Measurements from ENCODE around the gene ARMS2.

ARMS2 gene

DNA sequence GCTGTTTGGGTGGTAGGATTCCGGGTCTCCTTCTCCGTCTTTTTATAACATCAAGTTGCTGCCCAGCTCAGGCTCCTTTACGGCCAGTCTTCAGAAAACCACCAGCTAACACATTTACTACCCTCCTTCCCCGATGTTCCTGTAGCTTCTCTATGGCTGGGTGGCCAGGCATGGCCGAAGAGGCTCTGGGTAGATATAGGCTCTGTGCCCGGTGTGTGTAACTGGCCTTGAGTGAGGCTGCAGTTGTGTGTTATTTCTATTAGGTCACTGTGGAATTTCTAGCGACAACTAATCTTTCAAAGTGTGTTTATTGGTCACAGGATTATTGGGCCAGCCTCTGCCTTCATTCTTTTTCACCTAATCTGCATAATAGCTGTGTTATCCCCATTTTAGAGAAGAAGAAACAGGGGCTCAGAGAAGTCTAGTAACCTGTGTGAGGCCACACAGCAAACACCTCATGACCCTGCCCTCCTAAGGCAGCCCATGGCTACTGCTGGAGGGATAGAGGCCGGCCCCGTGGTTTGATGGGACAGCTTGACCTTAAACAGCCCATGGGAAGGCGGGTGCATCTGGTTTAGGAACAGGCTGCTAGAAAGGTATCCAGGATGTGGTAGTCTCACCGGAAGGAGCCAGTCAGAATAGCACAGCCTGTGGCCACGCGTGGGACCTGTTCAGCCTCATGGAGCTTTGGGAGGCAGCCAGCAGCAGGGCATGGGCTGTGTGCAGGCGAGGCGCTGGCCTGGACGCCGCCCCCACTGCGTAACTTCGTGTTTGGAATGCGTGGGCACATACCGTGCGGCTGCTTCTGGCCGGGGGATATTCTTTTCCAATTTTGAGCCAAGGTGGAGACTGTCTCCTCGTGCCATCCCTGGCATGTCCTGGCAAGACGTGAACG lies 36.6 kb downstream of the ARMS2 start:
- H3K27ac Mint-ChIP-seq: no peak overlapping the region
- H3K27me3 Mint-ChIP-seq: no peaks in the 10 kb centered on the region
- H3K9me3 Mint-ChIP-seq (ENCODE audit: low read depth): no peaks in the 10 kb centered on the region
- peaks cover 13% of the 10 kb centered on the region for H3K4me1 Mint-ChIP-seq (ENCODE audit: low read depth)
- no peaks in the 10 kb centered on the region for H3K36me3 Mint-ChIP-seq
- H3K4me3 Mint-ChIP-seq: no peak overlapping the region

DNA sequence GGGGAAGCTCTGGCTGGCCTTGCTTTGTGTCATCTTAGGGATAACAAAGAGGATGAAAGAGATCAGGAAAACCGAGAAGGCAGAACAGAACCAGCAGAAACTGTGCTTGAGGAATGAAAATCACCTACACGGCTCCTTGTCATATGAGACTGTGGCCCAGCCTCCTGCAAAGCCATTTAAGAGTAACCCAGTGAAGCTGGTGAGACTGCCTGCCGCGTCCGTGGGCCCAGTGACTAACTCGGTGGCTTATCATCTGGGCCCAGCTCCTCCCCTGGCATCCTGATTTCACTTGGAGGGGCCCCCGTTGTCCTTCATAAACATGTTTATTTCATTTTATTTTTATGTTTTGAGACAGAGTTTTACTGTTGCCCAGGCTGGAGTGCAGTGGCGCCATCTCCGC lies 37.6 kb downstream of the ARMS2 start:
- H3K36me3 Mint-ChIP-seq: no peaks in the 10 kb centered on the region
- H3K4me3 Mint-ChIP-seq: no peak overlapping the region
- no peaks in the 10 kb centered on the region for H3K9me3 Mint-ChIP-seq (ENCODE audit: low read depth)
- H3K27ac Mint-ChIP-seq: no peak overlapping the region
- no peaks in the 10 kb centered on the region for H3K27me3 Mint-ChIP-seq
- peaks cover 19% of the 10 kb centered on the region for H3K4me1 Mint-ChIP-seq (ENCODE audit: low read depth)

DNA sequence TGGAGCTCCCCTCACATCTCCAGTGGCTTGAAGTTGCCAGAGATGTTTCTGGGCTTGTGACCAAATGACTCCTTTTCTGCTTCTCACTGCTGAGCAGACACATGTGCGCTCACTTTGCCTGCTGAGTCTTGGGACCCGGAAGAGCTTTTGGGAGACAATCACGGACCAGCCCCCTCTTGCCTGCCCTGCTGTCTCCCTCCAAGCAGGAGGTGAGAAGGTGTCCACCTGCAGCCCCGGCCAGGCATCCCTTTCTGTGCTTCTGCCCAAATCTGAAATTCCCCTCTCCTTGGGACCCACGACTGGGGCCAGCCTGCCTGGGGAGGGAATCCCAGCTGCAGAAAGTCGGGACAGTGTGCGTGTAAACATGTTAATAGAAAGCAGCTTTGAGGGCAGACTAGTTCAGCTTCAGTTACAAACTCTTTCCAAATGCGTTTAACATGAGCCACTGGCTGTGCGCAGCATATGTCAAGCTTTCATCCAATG lies 38.6 kb downstream of the ARMS2 start:
- H3K4me3 Mint-ChIP-seq: no peak overlapping the region
- H3K9me3 Mint-ChIP-seq (ENCODE audit: low read depth): no peaks in the 10 kb centered on the region
- H3K36me3 Mint-ChIP-seq: no peaks in the 10 kb centered on the region
- peaks cover 19% of the 10 kb centered on the region for H3K4me1 Mint-ChIP-seq (ENCODE audit: low read depth)
- H3K27me3 Mint-ChIP-seq: no peaks in the 10 kb centered on the region
- H3K27ac Mint-ChIP-seq: no peak overlapping the region

DNA sequence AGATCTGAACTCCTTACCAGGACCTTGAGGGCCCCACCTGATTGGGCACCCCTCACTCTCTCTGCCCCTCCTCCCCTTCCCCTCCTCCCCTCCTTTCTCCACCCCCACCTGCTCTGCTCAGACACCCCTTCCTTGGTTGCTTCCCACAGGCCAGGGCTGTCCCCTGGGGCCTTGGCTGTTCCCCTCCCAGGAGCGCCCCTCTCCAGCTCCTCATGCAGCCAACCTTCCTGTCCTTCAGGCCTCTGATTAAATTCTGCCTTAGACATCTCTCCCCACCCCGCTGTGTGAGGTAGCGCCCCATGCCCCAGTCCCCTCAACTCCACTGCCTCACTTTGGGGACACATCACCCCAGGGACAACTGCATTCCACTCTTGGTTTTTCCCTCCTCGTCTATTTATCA lies 39.3 kb downstream of the ARMS2 start:
- Mint-ChIP-seq H3K4me1 (ENCODE audit: low read depth) (peaks cover 19% of the 10 kb centered on the region), H3K4me3 (no peak overlapping the region), H3K9me3 (ENCODE audit: low read depth) (no peaks in the 10 kb centered on the region), H3K27me3 (no peaks in the 10 kb centered on the region), H3K27ac (no peak overlapping the region), H3K36me3 (no peaks in the 10 kb centered on the region)

DNA sequence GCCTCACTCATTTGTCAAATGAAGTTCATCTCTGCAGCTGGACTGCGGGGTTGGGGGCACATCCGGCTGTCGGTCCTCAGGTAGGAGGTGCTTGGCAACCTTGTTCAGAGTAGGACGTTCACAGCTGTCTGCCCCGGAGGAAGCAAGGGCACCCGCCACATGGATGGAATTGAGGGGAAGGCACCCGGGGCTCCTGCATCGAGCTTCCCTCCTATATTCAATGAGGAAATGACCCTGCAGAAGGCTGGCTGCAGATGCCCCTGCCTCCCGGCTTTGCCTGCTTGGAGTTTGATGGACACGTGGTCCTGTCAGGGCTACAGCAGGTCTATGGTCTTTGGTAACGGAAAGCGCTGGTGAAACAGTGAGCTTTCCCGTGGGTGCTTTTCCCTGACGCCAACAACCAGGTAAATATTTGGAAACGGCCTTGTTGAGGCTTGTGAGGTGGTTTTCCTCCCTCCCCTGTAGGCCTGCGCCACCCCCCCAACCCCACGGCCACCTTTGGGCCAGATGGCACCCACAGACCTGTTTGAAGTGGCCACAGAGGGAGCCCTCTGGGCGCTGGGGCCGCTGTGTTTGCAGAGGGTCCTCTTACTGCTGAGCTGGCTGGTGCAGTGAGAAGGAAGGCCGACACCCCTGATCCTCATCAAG lies 39.8 kb downstream of the ARMS2 start:
- no peaks in the 10 kb centered on the region for H3K36me3 Mint-ChIP-seq
- H3K27me3 Mint-ChIP-seq: no peaks in the 10 kb centered on the region
- no peak overlapping the region for H3K27ac Mint-ChIP-seq
- H3K4me3 Mint-ChIP-seq: no peak overlapping the region
- H3K4me1 Mint-ChIP-seq (ENCODE audit: low read depth): peaks cover 19% of the 10 kb centered on the region
- no peaks in the 10 kb centered on the region for H3K9me3 Mint-ChIP-seq (ENCODE audit: low read depth)

DNA sequence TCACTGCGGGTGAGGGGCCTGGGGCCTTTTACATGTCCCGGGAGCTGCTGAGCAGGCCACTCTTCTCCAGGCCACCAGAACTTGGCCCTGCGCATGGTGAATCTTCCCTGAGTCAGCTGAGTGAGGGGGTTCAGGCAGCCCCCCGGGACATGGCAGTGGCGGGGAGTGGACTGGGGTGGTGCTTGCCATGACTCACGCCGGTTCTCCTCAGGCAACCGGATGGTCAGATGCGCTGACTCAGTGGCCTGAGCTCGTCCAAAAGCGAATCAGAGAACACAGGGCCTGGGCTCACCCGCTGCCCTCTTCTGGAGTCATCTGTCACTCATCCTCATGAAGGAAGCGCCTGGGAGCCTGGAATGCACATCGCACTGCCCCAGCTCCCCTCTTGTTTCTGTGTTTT lies 40.4 kb downstream of the ARMS2 start:
- no peak overlapping the region for H3K4me3 Mint-ChIP-seq
- no peaks in the 10 kb centered on the region for H3K27me3 Mint-ChIP-seq
- H3K27ac Mint-ChIP-seq: no peak overlapping the region
- H3K36me3 Mint-ChIP-seq: no peaks in the 10 kb centered on the region
- H3K9me3 Mint-ChIP-seq (ENCODE audit: low read depth): no peaks in the 10 kb centered on the region
- H3K4me1 Mint-ChIP-seq (ENCODE audit: low read depth): peaks cover 19% of the 10 kb centered on the region

DNA sequence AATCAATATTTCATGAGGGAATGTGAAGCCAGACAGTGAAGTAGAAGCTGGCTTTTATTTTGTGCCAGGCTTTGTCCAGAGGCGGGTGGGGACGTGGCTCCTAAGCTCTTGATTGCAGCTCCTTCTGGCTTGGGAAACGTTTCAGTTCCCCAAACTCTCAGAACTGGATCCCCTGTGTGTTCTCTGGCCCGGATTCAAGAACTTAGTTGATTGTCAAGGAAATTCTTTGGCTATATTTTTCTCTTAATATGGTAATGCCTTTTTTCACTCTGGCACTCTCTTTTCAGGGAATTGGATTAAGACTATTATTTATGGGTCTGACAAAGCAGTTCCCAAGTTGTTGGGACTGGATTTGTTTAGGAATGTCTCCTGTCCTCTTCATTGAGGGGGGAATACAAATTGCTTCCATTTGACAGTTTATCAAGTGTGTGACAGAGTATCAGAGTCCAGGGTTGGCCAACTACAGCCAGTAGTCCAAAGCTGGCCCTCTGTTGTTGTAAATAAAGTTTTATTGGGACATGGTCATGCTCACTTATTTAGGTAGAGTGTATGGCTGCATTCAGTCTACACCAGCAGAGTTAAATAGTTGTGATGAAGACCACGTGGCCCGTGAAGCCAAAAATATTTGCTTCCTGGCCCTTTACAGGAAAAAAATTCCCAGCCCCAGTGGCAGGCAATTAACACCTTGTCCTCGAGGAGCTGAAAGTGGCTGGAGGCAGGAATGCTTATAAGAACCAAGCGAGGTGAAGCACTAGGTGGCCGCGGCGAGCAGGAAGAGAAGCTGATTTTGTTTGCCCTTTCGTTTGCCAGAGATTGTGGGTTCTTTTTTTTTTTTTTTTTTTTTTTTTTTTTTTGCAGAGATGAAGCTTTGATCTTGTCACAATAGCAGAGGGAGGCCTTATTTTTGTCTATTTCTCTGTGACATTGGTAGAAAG lies 41.2 kb downstream of the ARMS2 start:
- Mint-ChIP-seq H3K9me3 (ENCODE audit: low read depth) (no peaks in the 10 kb centered on the region), H3K4me3 (peak overlapping the region; percentile 53), H3K27ac (no peak overlapping the region), H3K27me3 (no peaks in the 10 kb centered on the region), H3K4me1 (ENCODE audit: low read depth) (peaks cover 19% of the 10 kb centered on the region), H3K36me3 (no peaks in the 10 kb centered on the region)

DNA sequence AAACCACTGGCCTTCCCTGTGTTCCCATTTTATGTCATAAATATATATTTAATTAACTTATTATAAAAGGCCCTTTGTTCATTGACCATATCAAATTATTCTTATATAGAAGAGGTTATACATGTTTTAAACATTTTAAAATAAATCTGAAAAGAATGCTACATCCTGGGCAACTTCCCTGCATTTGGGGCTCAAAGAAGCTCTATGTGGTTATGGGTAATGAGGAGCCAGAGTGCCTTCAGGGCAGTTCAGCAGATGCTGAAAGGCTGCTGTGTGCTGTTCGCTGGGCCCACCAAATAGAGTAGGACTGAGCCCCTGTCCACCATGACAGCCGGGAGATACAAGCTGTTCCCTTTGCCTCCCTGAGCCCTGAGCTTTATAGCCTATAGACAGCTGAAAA lies 42.8 kb downstream of the ARMS2 start:
- no peaks in the 10 kb centered on the region for H3K36me3 Mint-ChIP-seq
- H3K9me3 Mint-ChIP-seq (ENCODE audit: low read depth): no peaks in the 10 kb centered on the region
- H3K4me3 Mint-ChIP-seq: no peak overlapping the region
- no peak overlapping the region for H3K27ac Mint-ChIP-seq
- H3K4me1 Mint-ChIP-seq (ENCODE audit: low read depth): peaks cover 13% of the 10 kb centered on the region
- no peaks in the 10 kb centered on the region for H3K27me3 Mint-ChIP-seq

DNA sequence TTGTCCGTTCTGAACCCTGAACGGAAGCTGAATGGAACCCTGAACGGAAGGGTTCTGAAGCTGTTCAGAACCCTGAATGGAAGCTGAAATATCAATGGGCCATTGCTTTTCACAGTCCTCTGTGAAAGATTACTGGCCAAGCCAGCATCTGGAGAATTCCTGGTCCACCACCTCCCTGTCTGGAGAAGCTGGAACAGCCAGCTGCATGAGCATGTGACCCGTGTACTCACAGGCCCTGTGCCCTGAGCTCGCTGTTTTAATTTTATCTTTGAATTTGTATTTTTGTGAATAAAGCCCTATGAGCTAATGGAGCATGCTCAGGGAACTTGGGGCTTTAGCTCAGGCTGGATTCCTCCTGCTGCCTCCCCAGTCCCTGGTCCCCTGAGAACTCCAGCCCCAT lies 44.1 kb downstream of the ARMS2 start:
- Mint-ChIP-seq H3K27ac (no peak overlapping the region), H3K9me3 (ENCODE audit: low read depth) (no peaks in the 10 kb centered on the region), H3K4me1 (ENCODE audit: low read depth) (peaks cover 13% of the 10 kb centered on the region), H3K36me3 (no peaks in the 10 kb centered on the region), H3K27me3 (no peaks in the 10 kb centered on the region), H3K4me3 (no peak overlapping the region)

DNA sequence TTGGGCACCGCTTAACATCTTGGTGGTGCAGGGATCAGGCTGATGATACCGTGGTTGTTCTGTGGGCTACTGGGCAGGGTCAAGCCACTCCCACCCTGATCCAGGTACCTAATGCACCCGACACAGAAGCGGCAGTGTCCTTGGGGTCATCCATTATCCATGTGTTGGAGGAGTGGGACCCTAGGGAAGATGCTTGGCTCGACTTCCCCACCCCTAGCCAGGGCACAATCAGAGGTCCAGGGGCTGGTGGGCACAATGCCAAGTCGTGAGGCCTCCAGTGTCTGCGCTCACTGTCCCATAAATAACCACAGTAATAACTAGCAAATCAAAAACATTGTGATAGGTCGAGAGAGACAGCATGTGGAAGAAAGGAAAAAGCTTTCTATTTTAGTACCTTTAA lies 44.6 kb downstream of the ARMS2 start:
- peaks cover 13% of the 10 kb centered on the region for H3K4me1 Mint-ChIP-seq (ENCODE audit: low read depth)
- no peaks in the 10 kb centered on the region for H3K27me3 Mint-ChIP-seq
- no peak overlapping the region for H3K27ac Mint-ChIP-seq
- no peaks in the 10 kb centered on the region for H3K36me3 Mint-ChIP-seq
- H3K9me3 Mint-ChIP-seq (ENCODE audit: low read depth): no peaks in the 10 kb centered on the region
- H3K4me3 Mint-ChIP-seq: no peak overlapping the region

DNA sequence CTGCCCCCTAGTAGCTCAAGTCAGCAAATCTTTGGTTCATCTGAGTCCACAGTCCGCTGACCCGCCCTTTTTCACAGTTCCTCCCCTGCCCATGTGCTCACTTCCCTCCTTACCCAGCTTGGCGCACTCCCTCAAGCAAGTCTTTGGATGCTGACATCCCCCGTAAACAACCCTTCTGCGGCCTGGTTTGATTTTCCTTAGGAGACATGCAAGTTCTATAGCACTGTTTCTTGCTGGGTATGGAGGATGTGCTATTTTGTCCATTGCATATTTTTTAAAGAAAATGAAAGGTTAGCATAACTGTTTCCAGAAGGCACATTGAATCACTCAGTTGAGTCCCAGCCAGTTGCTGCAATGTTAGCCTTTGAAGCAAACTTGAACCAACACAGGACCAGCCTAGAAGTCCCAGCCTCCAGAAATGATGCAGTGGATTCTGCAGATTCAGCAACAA lies 45.1 kb downstream of the ARMS2 start:
- Mint-ChIP-seq H3K27me3 (no peaks in the 10 kb centered on the region), H3K27ac (no peak overlapping the region), H3K4me3 (no peak overlapping the region), H3K36me3 (no peaks in the 10 kb centered on the region), H3K4me1 (ENCODE audit: low read depth) (peaks cover 13% of the 10 kb centered on the region), H3K9me3 (ENCODE audit: low read depth) (no peaks in the 10 kb centered on the region)

DNA sequence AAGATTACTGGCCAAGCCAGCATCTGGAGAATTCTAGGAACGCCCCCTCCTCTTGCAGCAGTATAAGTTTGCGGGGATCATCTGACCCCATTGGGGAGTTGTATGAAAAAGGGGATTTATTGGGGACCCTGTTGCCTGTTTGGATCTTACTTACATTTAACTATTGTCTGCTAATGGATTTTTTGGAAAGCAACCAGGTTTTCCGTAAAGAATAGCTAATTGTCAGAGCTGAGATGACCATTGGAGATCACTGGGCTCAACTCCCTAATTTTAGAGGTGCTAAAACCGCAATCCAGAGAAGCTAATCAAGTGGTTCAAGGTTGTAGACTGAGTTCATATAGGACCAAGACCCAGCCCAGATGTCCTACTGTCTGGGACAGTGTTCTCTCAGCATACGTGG lies 45.7 kb downstream of the ARMS2 start:
- H3K4me3 Mint-ChIP-seq: no peak overlapping the region
- H3K27ac Mint-ChIP-seq: no peak overlapping the region
- H3K36me3 Mint-ChIP-seq: no peaks in the 10 kb centered on the region
- H3K9me3 Mint-ChIP-seq (ENCODE audit: low read depth): no peaks in the 10 kb centered on the region
- no peaks in the 10 kb centered on the region for H3K27me3 Mint-ChIP-seq
- H3K4me1 Mint-ChIP-seq (ENCODE audit: low read depth): peaks cover 13% of the 10 kb centered on the region

DNA sequence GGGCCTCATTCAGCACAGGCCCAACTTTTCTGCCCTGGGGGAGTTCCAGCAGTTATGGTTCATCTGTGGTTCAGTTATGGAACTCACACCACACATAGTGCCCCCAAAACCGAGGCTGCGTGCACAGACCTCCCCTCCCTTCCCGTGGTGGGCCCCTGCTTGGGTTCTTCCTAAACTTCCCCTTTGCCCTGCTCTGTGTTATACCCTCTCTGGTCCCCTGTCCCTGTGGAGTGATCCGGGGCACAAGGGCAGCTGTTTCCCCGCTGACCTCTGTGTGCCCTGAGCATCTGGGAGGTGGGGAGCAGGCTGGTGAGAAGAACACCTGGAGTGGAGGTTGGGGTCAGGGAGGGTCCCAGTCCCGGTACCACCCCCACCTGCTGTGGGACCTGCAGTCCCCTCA lies 46.3 kb downstream of the ARMS2 start:
- no peak overlapping the region for H3K27ac Mint-ChIP-seq
- no peaks in the 10 kb centered on the region for H3K36me3 Mint-ChIP-seq
- H3K9me3 Mint-ChIP-seq (ENCODE audit: low read depth): no peaks in the 10 kb centered on the region
- peaks cover 10% of the 10 kb centered on the region for H3K4me1 Mint-ChIP-seq (ENCODE audit: low read depth)
- no peaks in the 10 kb centered on the region for H3K27me3 Mint-ChIP-seq
- H3K4me3 Mint-ChIP-seq: no peak overlapping the region

DNA sequence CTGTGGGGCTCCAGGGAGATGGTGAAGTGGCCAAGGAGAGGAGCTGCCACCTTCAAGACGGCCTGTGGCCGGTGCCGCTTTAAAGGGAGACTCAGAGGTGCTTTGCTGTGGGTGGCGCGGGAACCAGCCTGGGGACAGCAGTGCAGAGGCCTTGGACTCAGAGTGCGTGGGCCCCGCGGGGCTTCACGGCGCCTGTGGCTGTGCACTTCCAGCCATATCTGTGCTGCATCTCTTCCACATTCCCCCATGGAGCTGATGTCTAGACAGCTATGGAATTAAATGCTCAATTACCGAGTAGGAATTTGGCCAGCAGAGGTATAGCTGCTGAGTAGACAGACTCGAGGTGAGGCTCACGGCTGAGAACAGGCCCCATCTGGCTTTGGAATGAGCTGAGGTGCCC lies 48.6 kb downstream of the ARMS2 start:
- Mint-ChIP-seq H3K36me3 (no peaks in the 10 kb centered on the region), H3K4me1 (ENCODE audit: low read depth) (no peaks in the 10 kb centered on the region), H3K9me3 (ENCODE audit: low read depth) (no peaks in the 10 kb centered on the region), H3K4me3 (no peak overlapping the region), H3K27me3 (no peaks in the 10 kb centered on the region), H3K27ac (no peak overlapping the region)
